DOHH2 (cell line): ENCODE data around the gene FAM174B.

ENCODE experiments used
- H3F3A ChIP-seq: fragments of 200-600 bp; sonication (generic), shearing (Covaris generic); 2 replicates; pipeline ENCODE4 v1.6.0; 2016; ENCODE audit warnings: antibody characterized with exemption, mild to moderate bottlenecking; ENCODE audit not compliant: control insufficient read depth, insufficient read depth
- H3K27ac ChIP-seq: fragments of 200-600 bp; sonication (generic); 2 replicates; pipeline ENCODE4 v1.5.1; 2014; ENCODE audit warnings: low read depth, mild to moderate bottlenecking, low read length, moderate library complexity
- H3K27me3 ChIP-seq: fragments of 200-600 bp; sonication (generic); 2 replicates; pipeline ENCODE4 v1.6.1; 2014; ENCODE audit warnings: mild to moderate bottlenecking, low read length, mixed read lengths; ENCODE audit not compliant: control insufficient read depth
- H3K36me3 ChIP-seq: fragments of 200-600 bp; sonication (generic); 2 replicates; pipeline ENCODE4 v1.6.1; 2014; ENCODE audit warnings: mild to moderate bottlenecking, low read length, moderate library complexity, mixed read lengths; ENCODE audit not compliant: control insufficient read depth
- H3K4me1 ChIP-seq: fragments of 200-600 bp; sonication (generic); 2 replicates; pipeline ENCODE4 v1.6.1; 2014; ENCODE audit warnings: mild to moderate bottlenecking, low read length, mixed read lengths; ENCODE audit not compliant: control insufficient read depth
- H3K4me2 ChIP-seq: fragments of 200-600 bp; sonication (generic); 2 replicates; pipeline ENCODE4 v1.6.0; 2014; ENCODE audit warnings: mild to moderate bottlenecking, low read length, moderate library complexity
- H3K4me3 ChIP-seq: fragments of 200-600 bp; sonication (generic); 2 replicates; pipeline ENCODE4 v1.5.1; 2014; ENCODE audit warnings: mild to moderate bottlenecking, low read length, mixed read lengths
- H3K79me2 ChIP-seq: fragments of 200-600 bp; sonication (generic); 2 replicates; pipeline ENCODE4 v1.6.1; 2014; ENCODE audit warnings: mild to moderate bottlenecking, low read length, mixed read lengths; ENCODE audit not compliant: control insufficient read depth
- H3K9me2 ChIP-seq: fragments of 200-600 bp; sonication (generic); replicated peaks from 2 replicates; pipeline ENCODE4 v1.6.1; 2014; ENCODE audit warnings: mild to moderate bottlenecking, low read length, mixed read lengths; ENCODE audit not compliant: control insufficient read depth
- H3K9me3 ChIP-seq: fragments of 200-600 bp; sonication (generic); 2 replicates; pipeline ENCODE4 v1.6.1; 2014; ENCODE audit warnings: antibody characterized with exemption, low read length, mixed read lengths; ENCODE audit not compliant: control insufficient read depth, insufficient read depth
- H4K20me1 ChIP-seq: fragments of 200-600 bp; sonication (generic); 2 replicates; pipeline ENCODE4 v1.6.0; 2014; ENCODE audit warnings: low read depth, mild to moderate bottlenecking, antibody characterized with exemption, low read length, moderate library complexity; ENCODE audit not compliant: control insufficient read depth, insufficient read depth
- CTCF ChIP-seq: fragments of 200-600 bp; sonication (generic); IDR thresholded peaks from one replicate; pipeline ENCODE4 v1.5.1; 2014; ENCODE audit warnings: antibody characterized with exemption, mild to moderate bottlenecking, low read depth, low read length; ENCODE audit not compliant: poor library complexity, severe bottlenecking
- EZH2phosphoT487 ChIP-seq: fragments of 200-600 bp; sonication (generic); IDR thresholded peaks from 2 replicates; pipeline ENCODE4 v1.6.1; 2017; ENCODE audit warnings: borderline replicate concordance, mild to moderate bottlenecking, antibody characterized with exemption, low read length, moderate library complexity, mixed read lengths

The FAM174B gene

DNA sequence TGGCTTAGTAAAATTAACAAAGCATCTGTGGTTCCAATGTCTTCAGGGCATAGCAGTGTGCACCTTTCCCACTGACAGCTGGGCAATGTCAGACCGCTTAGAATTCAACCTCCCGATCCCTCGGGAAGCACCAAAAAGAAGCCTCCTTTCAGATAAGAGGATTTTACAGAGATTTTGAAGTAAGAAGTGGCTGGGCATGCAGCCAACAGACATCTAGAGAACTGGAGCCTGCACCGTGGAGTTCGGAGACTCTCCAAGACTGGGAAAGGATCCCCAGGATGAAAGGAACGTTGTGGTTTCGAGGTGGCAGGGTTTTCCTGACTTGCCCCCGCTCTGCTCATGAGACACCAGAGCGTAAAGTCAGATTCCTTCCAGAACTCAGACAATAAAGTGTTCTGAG lies 5.3 kb downstream of the FAM174B start:
- Histone ChIP-seq H3K9me2 (no peaks in the 10 kb centered on the region), H3K79me2 (no peaks in the 10 kb centered on the region), H3K4me1 (no peaks in the 10 kb centered on the region), H3F3A (no peaks in the 10 kb centered on the region), H3K27ac (no peak overlapping the region), H3K9me3 (peaks cover 8% of the 10 kb centered on the region; the same call in 1 of the 2 replicates), H3K4me2 (no peak overlapping the region), H4K20me1 (no peaks in the 10 kb centered on the region), H3K27me3 (no peaks in the 10 kb centered on the region), H3K36me3 (no peaks in the 10 kb centered on the region), H3K4me3 (no peak overlapping the region)
- no peak for TF ChIP-seq CTCF
- no peak for TF ChIP-seq EZH2phosphoT487

GRCh38 chr15:92648190-92648875 lies 7.2 kb downstream of the FAM174B start:
- TF ChIP-seq CTCF (no peak), EZH2phosphoT487 (no peak)
- Histone ChIP-seq H3K27me3 (no peaks in the 10 kb centered on the region), H3K27ac (no peak overlapping the region), H3F3A (no peaks in the 10 kb centered on the region), H3K79me2 (no peaks in the 10 kb centered on the region), H3K4me2 (no peak overlapping the region), H3K36me3 (no peaks in the 10 kb centered on the region), H4K20me1 (no peaks in the 10 kb centered on the region), H3K4me1 (no peaks in the 10 kb centered on the region), H3K9me3 (peaks cover 8% of the 10 kb centered on the region; the same call in 1 of the 2 replicates), H3K9me2 (no peaks in the 10 kb centered on the region), H3K4me3 (no peak overlapping the region)

- H3K9me2 ChIP-seq: no peaks in the 10 kb centered on the region
- H3K9me3 ChIP-seq: peaks cover 8% of the 10 kb centered on the region; the same call in 1 of the 2 replicates
- no peaks in the 10 kb centered on the region for H3K4me1 ChIP-seq
- H3F3A ChIP-seq: no peaks in the 10 kb centered on the region
- no peak overlapping the region for H3K27ac ChIP-seq
- TF ChIP-seq EZH2phosphoT487 (no peak), CTCF (no peak)
- no peak overlapping the region for H3K4me3 ChIP-seq
- no peak overlapping the region for H3K4me2 ChIP-seq
- H3K79me2 ChIP-seq: no peaks in the 10 kb centered on the region
- no peaks in the 10 kb centered on the region for H4K20me1 ChIP-seq
- no peaks in the 10 kb centered on the region for H3K27me3 ChIP-seq
- H3K36me3 ChIP-seq: no peaks in the 10 kb centered on the region
Measured at GRCh38 chr15:92647467-92648163, 8.0 kb downstream of the FAM174B start.
